K562 (cell line): ENCODE measurements around the gene CTPS2. TPM values are rescaled to one million over a fixed set of nuclear protein-coding genes. Genes with fewer than 3 reads are reported as not detected.

Source experiments
- ATAC-seq: fragments of 200-7000 bp; cut with Tn5 transposase; 3 replicates; pipeline ENCODE4 v1.9.1; 2020; ENCODE audit warnings: moderate library complexity
- BruUV-seq: library from RNA; stranded (reverse); fragments of 400-500 nt; replicated peaks from 2 replicates; lab custom pipeline; 2021; lab: Mats Ljungman, UMichigan
- CTCF ChIA-PET: fragments of 300-600 bp; formaldehyde crosslinking; extraction: SDS; loops from one replicate; lab custom pipeline; 2021; ENCODE audit warnings: low intra/inter-chr PET ratio; lab: Yijun Ruan, JAX
- POLR2A ChIA-PET: fragments of 300-600, 350-650 bp; sonication (Branson Sonifier 250); formaldehyde crosslinking; extraction: SDS; loops from one replicate; lab custom pipeline; 2021; ENCODE audit warnings: antibody characterized with exemption, inconsistent platforms; lab: Yijun Ruan, JAX
- DNase-seq, 4 experiments: peaks; one replicate each; pipeline versions ENCODE4 v3.0.0 to v3.0.0-alpha.2; 2011 to 2018; ENCODE audit warnings: low spot score in 3 of 4, mixed read lengths in 3 of 4; ENCODE audit errors: extremely low read depth in 1 of 4
- FAIRE-seq: peaks from 2 replicates; lab custom pipeline; 2011; peaks lifted over from hg19 to GRCh38; lab: Jason Lieb, UNC
- H2AFZ ChIP-seq: 2 replicates; pipeline ENCODE4 v1.6.0; 2011; ENCODE audit warnings: low read depth, low read length, control low read depth, inconsistent platforms
- H3K27ac ChIP-seq: fragments of 200-600 bp; 3 replicates; pipeline ENCODE4 v1.8.0; 2011; ENCODE audit warnings: low read depth, mild to moderate bottlenecking, control low read depth, inconsistent platforms, low read length, moderate library complexity, mixed read lengths; ENCODE audit errors: extremely low read depth
- H3K27me3 ChIP-seq, 2 experiments: fragments of 300-600 bp in 1 of 2; 2 replicates in 1 of 2; 3 replicates in 1 of 2; pipeline versions ENCODE4 v1.6.0 to v1.8.0; 2011; ENCODE audit warnings: inconsistent platforms in 2 of 2, low read length in 2 of 2, mild to moderate bottlenecking in 1 of 2, mixed read lengths in 1 of 2, moderate library complexity in 1 of 2; ENCODE audit not compliant: control insufficient read depth in 2 of 2, insufficient read depth in 2 of 2
- H3K36me3 ChIP-seq: fragments of 300-600 bp; 3 replicates; pipeline ENCODE4 v1.8.0; 2011; ENCODE audit warnings: mild to moderate bottlenecking, low read length, inconsistent platforms; ENCODE audit not compliant: control insufficient read depth, insufficient read depth
- H3K4me1 ChIP-seq, 2 experiments: fragments of 200-600 bp in 1 of 2; replicated peaks in 1 of 2; 2 replicates in 1 of 2; 3 replicates in 1 of 2; pipeline versions ENCODE4 v1.5.1 to v1.8.0; 2011; ENCODE audit warnings: inconsistent platforms in 2 of 2, low read length in 2 of 2, mild to moderate bottlenecking in 1 of 2, mixed read lengths in 1 of 2, moderate library complexity in 1 of 2; ENCODE audit not compliant: control insufficient read depth in 2 of 2, insufficient read depth in 2 of 2
- H3K4me2 ChIP-seq: 2 replicates; pipeline ENCODE4 v1.6.1; 2011; ENCODE audit warnings: low read length, control low read depth, inconsistent platforms, mixed read lengths; ENCODE audit not compliant: insufficient read depth
- H3K4me3 ChIP-seq: fragments of 200-600 bp; sonication (generic), shearing (Covaris generic); 2 replicates; pipeline ENCODE4 v1.5.1; 2016; ENCODE audit warnings: control low read depth, inconsistent platforms
- H3K79me2 ChIP-seq: fragments of 200-600 bp; 3 replicates; pipeline ENCODE4 v1.8.0; 2011; ENCODE audit warnings: low read length, inconsistent platforms; ENCODE audit not compliant: control insufficient read depth, insufficient read depth
- H3K9ac ChIP-seq, 2 experiments: 2 replicates each; pipeline versions ENCODE4 v1.6.0 to v1.6.1; 2011; ENCODE audit warnings: low read depth in 2 of 2, low read length in 2 of 2, control low read depth in 1 of 2, inconsistent platforms in 1 of 2, mild to moderate bottlenecking in 1 of 2, mixed read lengths in 1 of 2; ENCODE audit not compliant: insufficient read depth in 1 of 2
- H3K9me1 ChIP-seq: one replicate; pipeline ENCODE4 v1.6.0; 2011; ENCODE audit warnings: inconsistent platforms, mild to moderate bottlenecking, low read length, moderate library complexity; ENCODE audit not compliant: control insufficient read depth, insufficient read depth
- H3K9me3 ChIP-seq: replicated peaks from 2 replicates; pipeline ENCODE4 v1.5.1; 2011; ENCODE audit warnings: low read depth, low read length, inconsistent platforms; ENCODE audit not compliant: control insufficient read depth, insufficient read depth
- H4K20me1 ChIP-seq: replicated peaks from 2 replicates; pipeline ENCODE4 v1.6.1; 2011; ENCODE audit warnings: low read length, inconsistent platforms, mixed read lengths; ENCODE audit not compliant: control insufficient read depth, insufficient read depth
- CEBPG ChIP-seq, 3 experiments: fragments of 200-800 bp in 1 of 3; sonication (Bioruptor generic) in 1 of 3; sonication (generic) in 1 of 3; formaldehyde crosslinking in 1 of 3; IDR thresholded peaks in 2 of 3; conservative IDR thresholded peaks in 1 of 3; 2 replicates each; pipeline versions ENCODE4 v1.6.1 to v1.8.0; 2016 to 2022; ENCODE audit warnings: missing compliant biosample characterization in 2 of 3, missing genetic modification characterization in 2 of 3, mild to moderate bottlenecking in 1 of 3, missing genetic modification reagents in 1 of 3
- EWSR1 ChIP-seq: fragments of 450-650 bp; IDR thresholded peaks from 2 replicates; pipeline ENCODE4 v1.6.1; 2018; ENCODE audit warnings: borderline replicate concordance, mild to moderate bottlenecking, low read depth, moderate library complexity; ENCODE audit not compliant: partially characterized antibody
- FOXA1 ChIP-seq: fragments of 450-650 bp; IDR thresholded peaks from 2 replicates; pipeline ENCODE4 v1.6.1; 2016; ENCODE audit warnings: mild to moderate bottlenecking, borderline replicate concordance
- HNRNPLL ChIP-seq: fragments of 200-400 bp; formaldehyde crosslinking; IDR thresholded peaks from 2 replicates; pipeline ENCODE4 v1.6.1; 2017; ENCODE audit warnings: low read length, low read depth, mild to moderate bottlenecking; ENCODE audit not compliant: poor library complexity, severe bottlenecking
- MAFK ChIP-seq: IDR thresholded peaks from 2 replicates; pipeline ENCODE4 v1.6.1; 2011; ENCODE audit warnings: low read length, improper control_type of control experiment
- POLR2AphosphoS5 ChIP-seq: IDR thresholded peaks from 2 replicates; pipeline ENCODE4 v1.6.1; 2011; ENCODE audit warnings: mild to moderate bottlenecking, low read depth, low read length, moderate library complexity; ENCODE audit not compliant: control insufficient read depth, insufficient read depth
- TEAD2 ChIP-seq: fragments of 450-650 bp; IDR thresholded peaks from 2 replicates; pipeline ENCODE4 v1.6.1; 2016; ENCODE audit warnings: missing genetic modification characterization, control low read depth, missing compliant biosample characterization
- ZC3H8 ChIP-seq: fragments of 450-650 bp; IDR thresholded peaks from 2 replicates; pipeline ENCODE4 v1.6.1; 2017
- ZNF282 ChIP-seq: sonication (generic); formaldehyde crosslinking; IDR thresholded peaks from 2 replicates; pipeline ENCODE4 v1.8.1; 2023; ENCODE audit warnings: missing genetic modification reagents
- ZNF76 ChIP-seq: fragments of 250-450 bp; sonication (Bioruptor Pico); IDR thresholded peaks from 2 replicates; pipeline ENCODE4 v1.4.0; 2020; ENCODE audit warnings: mild to moderate bottlenecking, moderate library complexity, borderline replicate concordance
- ZNF785 ChIP-seq: fragments of 250-450 bp; sonication (Bioruptor Pico); IDR thresholded peaks from 2 replicates; pipeline ENCODE4 v1.4.0; 2020; ENCODE audit warnings: mild to moderate bottlenecking
- WGBS: fragments of 100-300 bp; shearing (Covaris generic); methylation state at CpG from one replicate; pipeline ENCODE4 v1.1.6; 2016; ENCODE audit warnings: low coverage, mixed read lengths; ENCODE audit not compliant: insufficient coverage; ENCODE audit errors: missing lambda C conversion rate; 5-methylcytosine and 5-hydroxymethylcytosine counted together
- in situ Hi-C: fragments of 300-500 bp; cut with MboI; formaldehyde crosslinking; loops from 4 replicates; pipeline ENCODE4 v1.15.0; 2018; ENCODE audit warnings: inconsistent platforms, mixed read lengths
- intact Hi-C: fragments of 100-400 bp; cut with micrococcal nuclease; formaldehyde crosslinking; loops from 2 replicates; pipeline ENCODE4 v1.14.2; 2022
- polyA plus RNA-seq, 8 experiments: library from polyadenylated mRNA; depleted of rRNA in 4 of 8; stranded (reverse) in 5 of 8; unstranded in 3 of 8; fragments of >200 nt; fragmentation: Nextera tagmentation in 2 of 8; fragmentation: Illumina TruSeq in 1 of 8; extraction: Ambion mirVana in 2 of 8; extraction: Trizol in 1 of 8; gene quantifications; 2 replicates each; pipeline versions ENCODE4 v1.2.1 to v1.2.3, GENCODE V29; 2011 to 2014; ENCODE audit warnings: inconsistent platforms in 1 of 8, missing spikeins in 1 of 8
- total RNA-seq, 7 experiments: library from RNA; depleted of rRNA in 6 of 7; stranded (reverse); fragments of >200 nt in 6 of 7; fragmentation: Illumina TruSeq in 2 of 7; extraction: Trizol in 2 of 7; gene quantifications; 2 replicates each; pipeline versions ENCODE4 v1.2.1 to v1.2.3, GENCODE V29; 2011 to 2021; ENCODE audit warnings: low replicate concordance in 1 of 7
- TF ChIP-seq, protein P1 (sequence below): fragments of 450-650 bp; IDR thresholded peaks from 2 replicates; pipeline ENCODE4 v1.6.1; 2017; ENCODE audit warnings: antibody characterized with exemption, mild to moderate bottlenecking
- TF ChIP-seq, protein P2 (sequence below): IDR thresholded peaks from 3 replicates; pipeline ENCODE4 v1.6.1; 2011; ENCODE audit warnings: borderline replicate concordance, mild to moderate bottlenecking, moderate library complexity; ENCODE audit not compliant: insufficient read length; ENCODE audit errors: extremely low read depth
- TF ChIP-seq, protein P3 (sequence below), 2 experiments: fragments of 450-650 bp in 1 of 2; sonication (generic) in 1 of 2; formaldehyde crosslinking in 1 of 2; IDR thresholded peaks in 1 of 2; conservative IDR thresholded peaks in 1 of 2; 2 replicates each; pipeline versions ENCODE4 v1.6.1 to v1.8.1; 2016 to 2023; ENCODE audit warnings: mild to moderate bottlenecking in 2 of 2, moderate library complexity in 2 of 2, inconsistent platforms in 1 of 2, missing genetic modification reagents in 1 of 2

CTPS2 gene
- total and polyA plus RNA-seq, 9 of the 15 experiments (the other 6 are each of a cell fraction or from before 2014, with no cell fraction given) = 5.4 to 19.5 (median 14.1) TPM

DNA sequence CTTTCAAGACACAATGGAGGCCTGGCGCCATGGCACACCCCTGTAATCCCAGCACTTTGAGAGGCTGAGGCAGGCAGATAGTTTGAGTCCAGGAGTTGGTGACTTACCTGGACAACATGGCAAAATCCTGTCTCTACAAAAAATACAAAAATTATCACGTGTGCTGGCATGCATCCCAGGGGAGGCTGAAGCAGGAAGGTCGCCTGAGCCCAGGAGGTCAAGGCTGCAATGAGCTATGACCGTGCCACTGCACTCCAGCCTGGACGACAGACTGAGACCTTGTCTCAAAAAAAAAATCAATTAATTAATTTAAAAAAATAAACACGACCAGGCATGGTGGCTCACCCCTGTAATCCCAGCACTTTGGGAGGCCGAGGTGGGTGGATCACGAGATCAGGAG, 2.0 kb upstream of the CTPS2 start:
- BruUV-seq = no TSS peak
- TF ChIP-seq, protein P1, sequence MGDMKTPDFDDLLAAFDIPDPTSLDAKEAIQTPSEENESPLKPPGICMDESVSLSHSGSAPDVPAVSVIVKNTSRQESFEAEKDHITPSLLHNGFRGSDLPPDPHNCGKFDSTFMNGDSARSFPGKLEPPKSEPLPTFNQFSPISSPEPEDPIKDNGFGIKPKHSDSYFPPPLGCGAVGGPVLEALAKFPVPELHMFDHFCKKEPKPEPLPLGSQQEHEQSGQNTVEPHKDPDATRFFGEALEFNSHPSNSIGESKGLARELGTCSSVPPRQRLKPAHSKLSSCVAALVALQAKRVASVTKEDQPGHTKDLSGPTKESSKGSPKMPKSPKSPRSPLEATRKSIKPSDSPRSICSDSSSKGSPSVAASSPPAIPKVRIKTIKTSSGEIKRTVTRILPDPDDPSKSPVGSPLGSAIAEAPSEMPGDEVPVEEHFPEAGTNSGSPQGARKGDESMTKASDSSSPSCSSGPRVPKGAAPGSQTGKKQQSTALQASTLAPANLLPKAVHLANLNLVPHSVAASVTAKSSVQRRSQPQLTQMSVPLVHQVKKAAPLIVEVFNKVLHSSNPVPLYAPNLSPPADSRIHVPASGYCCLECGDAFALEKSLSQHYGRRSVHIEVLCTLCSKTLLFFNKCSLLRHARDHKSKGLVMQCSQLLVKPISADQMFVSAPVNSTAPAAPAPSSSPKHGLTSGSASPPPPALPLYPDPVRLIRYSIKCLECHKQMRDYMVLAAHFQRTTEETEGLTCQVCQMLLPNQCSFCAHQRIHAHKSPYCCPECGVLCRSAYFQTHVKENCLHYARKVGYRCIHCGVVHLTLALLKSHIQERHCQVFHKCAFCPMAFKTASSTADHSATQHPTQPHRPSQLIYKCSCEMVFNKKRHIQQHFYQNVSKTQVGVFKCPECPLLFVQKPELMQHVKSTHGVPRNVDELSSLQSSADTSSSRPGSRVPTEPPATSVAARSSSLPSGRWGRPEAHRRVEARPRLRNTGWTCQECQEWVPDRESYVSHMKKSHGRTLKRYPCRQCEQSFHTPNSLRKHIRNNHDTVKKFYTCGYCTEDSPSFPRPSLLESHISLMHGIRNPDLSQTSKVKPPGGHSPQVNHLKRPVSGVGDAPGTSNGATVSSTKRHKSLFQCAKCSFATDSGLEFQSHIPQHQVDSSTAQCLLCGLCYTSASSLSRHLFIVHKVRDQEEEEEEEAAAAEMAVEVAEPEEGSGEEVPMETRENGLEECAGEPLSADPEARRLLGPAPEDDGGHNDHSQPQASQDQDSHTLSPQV = no peak
- TF ChIP-seq MAFK (no peak), TEAD2 (no peak), ZNF785 (CRISPR knock-in tag) (no peak), FOXA1 (no peak), HNRNPLL (no peak), POLR2AphosphoS5 (no peak), ZC3H8 (no peak), CEBPG (CRISPR knock-in tag; IDR thresholded peaks at IDR 0.05) (no peak), CEBPG (tag; conservative IDR thresholded peaks at IDR 0.05 in 1 of 2, IDR thresholded peaks at IDR 0.05 in 1 of 2) (no peak), ZNF76 (CRISPR knock-in tag) (no peak), EWSR1 (no peak), ZNF282 (no peak)
- TF ChIP-seq, protein P2, sequence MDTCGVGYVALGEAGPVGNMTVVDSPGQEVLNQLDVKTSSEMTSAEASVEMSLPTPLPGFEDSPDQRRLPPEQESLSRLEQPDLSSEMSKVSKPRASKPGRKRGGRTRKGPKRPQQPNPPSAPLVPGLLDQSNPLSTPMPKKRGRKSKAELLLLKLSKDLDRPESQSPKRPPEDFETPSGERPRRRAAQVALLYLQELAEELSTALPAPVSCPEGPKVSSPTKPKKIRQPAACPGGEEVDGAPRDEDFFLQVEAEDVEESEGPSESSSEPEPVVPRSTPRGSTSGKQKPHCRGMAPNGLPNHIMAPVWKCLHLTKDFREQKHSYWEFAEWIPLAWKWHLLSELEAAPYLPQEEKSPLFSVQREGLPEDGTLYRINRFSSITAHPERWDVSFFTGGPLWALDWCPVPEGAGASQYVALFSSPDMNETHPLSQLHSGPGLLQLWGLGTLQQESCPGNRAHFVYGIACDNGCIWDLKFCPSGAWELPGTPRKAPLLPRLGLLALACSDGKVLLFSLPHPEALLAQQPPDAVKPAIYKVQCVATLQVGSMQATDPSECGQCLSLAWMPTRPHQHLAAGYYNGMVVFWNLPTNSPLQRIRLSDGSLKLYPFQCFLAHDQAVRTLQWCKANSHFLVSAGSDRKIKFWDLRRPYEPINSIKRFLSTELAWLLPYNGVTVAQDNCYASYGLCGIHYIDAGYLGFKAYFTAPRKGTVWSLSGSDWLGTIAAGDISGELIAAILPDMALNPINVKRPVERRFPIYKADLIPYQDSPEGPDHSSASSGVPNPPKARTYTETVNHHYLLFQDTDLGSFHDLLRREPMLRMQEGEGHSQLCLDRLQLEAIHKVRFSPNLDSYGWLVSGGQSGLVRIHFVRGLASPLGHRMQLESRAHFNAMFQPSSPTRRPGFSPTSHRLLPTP = no peak
- TF ChIP-seq, protein P3, sequence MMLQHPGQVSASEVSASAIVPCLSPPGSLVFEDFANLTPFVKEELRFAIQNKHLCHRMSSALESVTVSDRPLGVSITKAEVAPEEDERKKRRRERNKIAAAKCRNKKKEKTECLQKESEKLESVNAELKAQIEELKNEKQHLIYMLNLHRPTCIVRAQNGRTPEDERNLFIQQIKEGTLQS (IDR thresholded peaks at IDR 0.05) = no peak
- TF ChIP-seq, protein P3 (CRISPR knock-in tag; conservative IDR thresholded peaks at IDR 0.05) = no peak

More for the DNA sequence above, 2.0 kb upstream of the CTPS2 start:
- WGBS = 70% methylated on average over 8 of the region's 8 CpGs
- Histone ChIP-seq H4K20me1 (no peaks in the 10 kb centered on the region), H3K79me2 (peaks cover 28% of the 10 kb centered on the region), H3K27me3 (no peaks in the 10 kb centered on the region), H3K9ac (no peak overlapping the region), H3K36me3 (no peaks in the 10 kb centered on the region), H3K27ac (no peak overlapping the region), H3K4me3 (no peak overlapping the region), H3K9me1 (no peaks in the 10 kb centered on the region), H2AFZ (no peak overlapping the region), H3K4me1 (peaks cover 0 to 17% of the 10 kb centered on the region in 2 experiments; a peak in 4 of 5 replicates), H3K4me2 (no peak overlapping the region), H3K9me3 (no peaks in the 10 kb centered on the region)
- DNase-seq = no peak
- intact Hi-C loops = no loop called here
- POLR2A ChIA-PET = interaction anchor here (0.7 kb wide), 1 partner anchor 63 kb away, joined by 3 read pairs; no protein-coding TSS in a partner anchor
- FAIRE-seq = no peak
- no peak for ATAC-seq
- CTCF ChIA-PET = no interaction called here
- in situ Hi-C loops = no loop called here
